Adipocyte (in vitro differentiated cells): ENCODE measurements around the gene FADS1.

Experiments used
- DNase-seq: peaks from one replicate; pipeline ENCODE4 v3.0.0-alpha.2; 2015; ENCODE audit warnings: low read depth
- H3K27me3 ChIP-seq: replicated peaks from 2 replicates; pipeline ENCODE4 v1.7.0; 2013; ENCODE audit warnings: mild to moderate bottlenecking, low read length, moderate library complexity; ENCODE audit not compliant: control insufficient read depth, insufficient read depth
- H3K36me3 ChIP-seq: 2 replicates; pipeline ENCODE4 v1.7.0; 2013; ENCODE audit warnings: low read length, mild to moderate bottlenecking, moderate library complexity; ENCODE audit not compliant: control insufficient read depth, insufficient read depth, severe bottlenecking
- H3K4me1 ChIP-seq: 2 replicates; pipeline ENCODE4 v1.7.0; 2013; ENCODE audit warnings: mild to moderate bottlenecking, low read length, moderate library complexity; ENCODE audit not compliant: control insufficient read depth, insufficient read depth
- H3K4me3 ChIP-seq: 2 replicates; pipeline ENCODE4 v1.7.0; 2013; ENCODE audit warnings: mild to moderate bottlenecking, low read length, moderate library complexity
- H3K9ac ChIP-seq: 2 replicates; pipeline ENCODE4 v1.7.0; 2013; ENCODE audit warnings: mild to moderate bottlenecking, low read length, moderate library complexity
- H3K9me3 ChIP-seq: 2 replicates; pipeline ENCODE4 v1.7.0; 2013; ENCODE audit warnings: mild to moderate bottlenecking, low read length, moderate library complexity; ENCODE audit not compliant: control insufficient read depth

The FADS1 gene

GRCh38 chr11:61816736-61817455, at the start of gene FADS1:
Gene FADS1 (minus strand): TSS chr11:61817003. CDS start chr11:61816929, 74 bp downstream.
- Histone ChIP-seq H3K9ac (peak within 1 kb of the TSS; percentile 99), H3K4me3 (peak within 1 kb of the TSS; percentile 97), H3K9me3 (no peaks in the 10 kb centered on the region), H3K4me1 (peaks cover 45% of the 10 kb centered on the region), H3K36me3 (peaks cover 20% of the 10 kb centered on the region), H3K27me3 (no peaks in the 10 kb centered on the region)
- DNase-seq, result peak; percentile 99

GRCh38 chr11:61866231-61866957, 49.6 kb upstream of the FADS1 start:
- no peak overlapping the region for H3K9ac ChIP-seq
- H3K4me1 ChIP-seq, result peaks cover 17% of the 10 kb centered on the region
- no peak overlapping the region for H3K4me3 ChIP-seq
- H3K27me3 ChIP-seq, result no peaks in the 10 kb centered on the region
- no peaks in the 10 kb centered on the region for H3K9me3 ChIP-seq
- no peak for DNase-seq
- peaks cover 50% of the 10 kb centered on the region for H3K36me3 ChIP-seq

- no peak overlapping the region for H3K4me3 ChIP-seq
- no peak for DNase-seq
- peaks cover 60% of the 10 kb centered on the region for H3K36me3 ChIP-seq
Observed at GRCh38 chr11:61864814-61865775, 48.3 kb upstream of the FADS1 start.

GRCh38 chr11:61863548-61864081, 46.8 kb upstream of the FADS1 start:
- Histone ChIP-seq H3K36me3 (peaks cover 74% of the 10 kb centered on the region), H3K9me3 (no peaks in the 10 kb centered on the region)

More at GRCh38 chr11:61864814-61865775, 48.3 kb upstream of the FADS1 start:
- Histone ChIP-seq H3K9ac (no peak overlapping the region), H3K9me3 (no peaks in the 10 kb centered on the region), H3K4me1 (peaks cover 4% of the 10 kb centered on the region), H3K27me3 (no peaks in the 10 kb centered on the region)

GRCh38 chr11:61862714-61863547, 46.1 kb upstream of the FADS1 start:
- DNase-seq, result no peak
- H3K27me3 ChIP-seq, result no peaks in the 10 kb centered on the region
- no peaks in the 10 kb centered on the region for H3K9me3 ChIP-seq
- no peak overlapping the region for H3K4me3 ChIP-seq
- peaks cover 76% of the 10 kb centered on the region for H3K36me3 ChIP-seq
- H3K4me1 ChIP-seq, result no peaks in the 10 kb centered on the region
- no peak overlapping the region for H3K9ac ChIP-seq

More at GRCh38 chr11:61863548-61864081, 46.8 kb upstream of the FADS1 start:
- H3K4me1 ChIP-seq, result no peaks in the 10 kb centered on the region
- DNase-seq, result no peak
- H3K9ac ChIP-seq, result no peak overlapping the region
- H3K27me3 ChIP-seq, result no peaks in the 10 kb centered on the region
- H3K4me3 ChIP-seq, result no peak overlapping the region

- Histone ChIP-seq H3K4me3 (no peak overlapping the region), H3K9ac (no peak overlapping the region), H3K36me3 (peaks cover 86% of the 10 kb centered on the region), H3K27me3 (no peaks in the 10 kb centered on the region), H3K4me1 (no peaks in the 10 kb centered on the region), H3K9me3 (no peaks in the 10 kb centered on the region)
- no peak for DNase-seq
Observed at GRCh38 chr11:61861634-61862033, 44.8 kb upstream of the FADS1 start.

GRCh38 chr11:61860054-61860903, 43.5 kb upstream of the FADS1 start:
- Histone ChIP-seq H3K27me3 (no peaks in the 10 kb centered on the region), H3K4me1 (no peaks in the 10 kb centered on the region), H3K9me3 (no peaks in the 10 kb centered on the region), H3K4me3 (no peak overlapping the region), H3K36me3 (peaks cover 80% of the 10 kb centered on the region), H3K9ac (no peak overlapping the region)
- DNase-seq, result no peak

GRCh38 chr11:61855939-61856680, 39.3 kb upstream of the FADS1 start:
- no peaks in the 10 kb centered on the region for H3K27me3 ChIP-seq
- H3K36me3 ChIP-seq, result peaks cover 82% of the 10 kb centered on the region
- H3K9ac ChIP-seq, result no peak overlapping the region
- no peak overlapping the region for H3K4me3 ChIP-seq
- no peaks in the 10 kb centered on the region for H3K4me1 ChIP-seq
- no peaks in the 10 kb centered on the region for H3K9me3 ChIP-seq
- DNase-seq, result no peak

GRCh38 chr11:61854966-61855714, 38.3 kb upstream of the FADS1 start:
- Histone ChIP-seq H3K9ac (no peak overlapping the region), H3K4me1 (no peaks in the 10 kb centered on the region), H3K36me3 (peaks cover 84% of the 10 kb centered on the region), H3K9me3 (no peaks in the 10 kb centered on the region), H3K27me3 (no peaks in the 10 kb centered on the region), H3K4me3 (no peak overlapping the region)
- DNase-seq, result no peak
